ENCODE measurements around the gene NGF.

NGF gene

GRCh38 chr1:115301438-115302020 lies 36.5 kb downstream of the NGF start:
- no peak for TF ChIP-seq ZFX (IDR thresholded peaks at IDR 0.05; ENCODE audit: borderline replicate concordance)
- TF ChIP-seq, protein P1, sequence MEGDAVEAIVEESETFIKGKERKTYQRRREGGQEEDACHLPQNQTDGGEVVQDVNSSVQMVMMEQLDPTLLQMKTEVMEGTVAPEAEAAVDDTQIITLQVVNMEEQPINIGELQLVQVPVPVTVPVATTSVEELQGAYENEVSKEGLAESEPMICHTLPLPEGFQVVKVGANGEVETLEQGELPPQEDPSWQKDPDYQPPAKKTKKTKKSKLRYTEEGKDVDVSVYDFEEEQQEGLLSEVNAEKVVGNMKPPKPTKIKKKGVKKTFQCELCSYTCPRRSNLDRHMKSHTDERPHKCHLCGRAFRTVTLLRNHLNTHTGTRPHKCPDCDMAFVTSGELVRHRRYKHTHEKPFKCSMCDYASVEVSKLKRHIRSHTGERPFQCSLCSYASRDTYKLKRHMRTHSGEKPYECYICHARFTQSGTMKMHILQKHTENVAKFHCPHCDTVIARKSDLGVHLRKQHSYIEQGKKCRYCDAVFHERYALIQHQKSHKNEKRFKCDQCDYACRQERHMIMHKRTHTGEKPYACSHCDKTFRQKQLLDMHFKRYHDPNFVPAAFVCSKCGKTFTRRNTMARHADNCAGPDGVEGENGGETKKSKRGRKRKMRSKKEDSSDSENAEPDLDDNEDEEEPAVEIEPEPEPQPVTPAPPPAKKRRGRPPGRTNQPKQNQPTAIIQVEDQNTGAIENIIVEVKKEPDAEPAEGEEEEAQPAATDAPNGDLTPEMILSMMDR (IDR thresholded peaks at IDR 0.05): no peak
- H3K27ac ChIP-seq: no peak overlapping the region

DNA sequence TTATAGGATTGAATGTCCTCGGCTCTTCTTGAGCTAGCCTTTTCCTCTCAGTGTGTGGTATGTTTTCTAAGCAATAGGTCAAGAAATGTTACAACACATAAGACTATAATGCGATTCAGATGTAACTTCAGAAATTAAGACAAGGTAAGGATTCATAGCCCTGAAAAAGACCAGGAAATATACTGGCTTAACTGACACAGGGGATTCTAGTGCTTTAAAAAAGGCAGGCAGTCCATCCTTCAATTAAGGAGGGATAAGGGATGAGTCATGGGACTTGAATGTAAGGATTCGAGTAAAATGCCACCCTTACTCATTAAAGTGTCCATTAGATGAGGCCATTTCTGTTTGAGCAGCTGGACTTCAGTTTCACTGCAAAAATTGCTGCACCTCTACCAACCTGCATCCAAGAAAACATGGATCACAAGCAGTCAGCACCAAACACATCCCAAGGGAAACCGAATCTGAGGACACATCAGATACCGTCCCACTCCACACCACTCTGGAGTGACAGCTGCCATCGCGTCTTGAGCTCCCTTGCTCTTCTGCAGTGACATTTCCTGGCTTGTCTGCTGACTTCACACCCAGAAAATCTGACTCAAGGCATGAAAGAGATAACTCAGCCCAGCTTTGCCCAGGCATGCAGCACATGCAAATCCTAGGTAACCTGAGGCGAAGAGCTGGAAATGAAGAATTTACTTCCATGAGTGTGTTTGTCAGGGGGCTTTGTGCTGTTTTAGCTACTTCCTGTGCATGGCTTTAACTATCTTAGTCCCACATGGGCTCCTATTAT lies 37.8 kb downstream of the NGF start:
- no peak overlapping the region for H3K27ac ChIP-seq
- no peak for TF ChIP-seq ZFX (IDR thresholded peaks at IDR 0.05; ENCODE audit: borderline replicate concordance)
- TF ChIP-seq, protein P1 (IDR thresholded peaks at IDR 0.05): no peak

- H3K27ac ChIP-seq: no peak overlapping the region
- TF ChIP-seq ZFX (IDR thresholded peaks at IDR 0.05; ENCODE audit: borderline replicate concordance): no peak
- TF ChIP-seq, protein P1 (IDR thresholded peaks at IDR 0.05): no peak
Observed at GRCh38 chr1:115299266-115299665, 38.8 kb downstream of the NGF start.

GRCh38 chr1:115296981-115297380 lies 41.1 kb downstream of the NGF start:
- no peak overlapping the region for H3K27ac ChIP-seq
- TF ChIP-seq, protein P1 (IDR thresholded peaks at IDR 0.05): no peak
- TF ChIP-seq ZFX (IDR thresholded peaks at IDR 0.05; ENCODE audit: borderline replicate concordance): no peak

GRCh38 chr1:115295904-115296696 lies 41.9 kb downstream of the NGF start:
- H3K27ac ChIP-seq: no peak overlapping the region
- no peak for TF ChIP-seq ZFX (IDR thresholded peaks at IDR 0.05; ENCODE audit: borderline replicate concordance)
- TF ChIP-seq, protein P1 (IDR thresholded peaks at IDR 0.05): no peak

DNA sequence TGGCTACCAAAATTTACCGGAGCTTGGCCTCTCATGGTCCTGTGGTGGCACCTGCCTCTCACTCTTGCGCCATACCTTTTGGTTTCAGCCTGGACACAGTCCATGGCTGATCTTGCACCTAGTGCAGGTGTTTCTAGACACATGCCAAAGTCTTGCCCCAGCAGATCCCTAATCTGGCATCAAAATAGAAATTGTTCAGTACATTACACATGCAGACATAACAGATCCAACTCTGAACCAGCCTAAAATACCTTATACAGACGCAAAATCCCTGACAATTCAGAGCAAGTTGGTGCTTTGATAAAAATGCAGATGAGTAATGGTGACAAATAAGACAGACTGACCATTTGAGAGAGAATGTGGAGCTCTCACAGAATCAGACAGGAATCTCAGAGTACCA lies 44.1 kb downstream of the NGF start:
- TF ChIP-seq ZFX (IDR thresholded peaks at IDR 0.05; ENCODE audit: borderline replicate concordance): no peak
- TF ChIP-seq, protein P1 (IDR thresholded peaks at IDR 0.05): no peak

More for the DNA sequence above, 44.1 kb downstream of the NGF start:
- H3K27ac ChIP-seq: no peak overlapping the region

Data from 22Rv1 (cell line).